HG03097 (cell line): ENCODE results near the gene HES1.

ENCODE experiments used
- ATAC-seq: cut with Tn5 transposase; IDR thresholded peaks from one replicate; pipeline ENCODE4 v1.9.1; 2021; ENCODE audit not compliant: unreplicated experiment, low FRiP score

Gene HES1

DNA sequence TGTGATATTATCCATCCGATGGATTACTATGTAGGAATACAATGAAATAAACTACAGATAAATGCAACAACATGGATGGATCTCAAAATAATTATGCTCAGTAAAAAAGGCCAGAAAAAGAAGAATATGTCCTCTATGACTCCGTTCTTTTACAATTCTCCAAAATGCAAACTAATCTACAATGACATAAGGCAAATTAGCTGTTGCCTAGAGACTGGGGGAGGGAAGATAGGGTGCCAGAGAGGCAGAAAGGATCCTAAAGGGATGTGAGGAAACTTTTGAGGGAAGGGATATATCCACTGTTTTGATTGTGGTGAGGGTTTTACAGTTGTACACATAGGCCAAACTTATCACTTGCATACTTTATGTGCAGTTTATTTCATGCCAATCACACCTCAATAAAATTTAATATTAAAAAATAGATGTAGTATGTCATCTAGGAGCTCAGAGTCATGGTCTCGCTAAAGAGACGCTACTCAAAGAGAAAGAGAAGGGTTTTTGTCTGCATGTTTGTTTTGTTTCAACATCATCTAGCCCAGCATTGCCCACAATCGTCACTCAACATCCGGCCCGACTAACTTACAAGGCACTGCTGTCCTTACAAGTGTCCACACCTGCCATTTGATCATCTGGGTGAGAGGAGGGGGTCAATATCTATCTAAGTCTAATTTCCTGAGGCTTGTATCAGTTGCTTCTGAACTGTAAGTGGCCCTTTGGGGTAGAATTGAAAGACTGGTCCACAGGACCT is 29.5 kb downstream of the HES1 start:
- ATAC-seq, result no peak

DNA sequence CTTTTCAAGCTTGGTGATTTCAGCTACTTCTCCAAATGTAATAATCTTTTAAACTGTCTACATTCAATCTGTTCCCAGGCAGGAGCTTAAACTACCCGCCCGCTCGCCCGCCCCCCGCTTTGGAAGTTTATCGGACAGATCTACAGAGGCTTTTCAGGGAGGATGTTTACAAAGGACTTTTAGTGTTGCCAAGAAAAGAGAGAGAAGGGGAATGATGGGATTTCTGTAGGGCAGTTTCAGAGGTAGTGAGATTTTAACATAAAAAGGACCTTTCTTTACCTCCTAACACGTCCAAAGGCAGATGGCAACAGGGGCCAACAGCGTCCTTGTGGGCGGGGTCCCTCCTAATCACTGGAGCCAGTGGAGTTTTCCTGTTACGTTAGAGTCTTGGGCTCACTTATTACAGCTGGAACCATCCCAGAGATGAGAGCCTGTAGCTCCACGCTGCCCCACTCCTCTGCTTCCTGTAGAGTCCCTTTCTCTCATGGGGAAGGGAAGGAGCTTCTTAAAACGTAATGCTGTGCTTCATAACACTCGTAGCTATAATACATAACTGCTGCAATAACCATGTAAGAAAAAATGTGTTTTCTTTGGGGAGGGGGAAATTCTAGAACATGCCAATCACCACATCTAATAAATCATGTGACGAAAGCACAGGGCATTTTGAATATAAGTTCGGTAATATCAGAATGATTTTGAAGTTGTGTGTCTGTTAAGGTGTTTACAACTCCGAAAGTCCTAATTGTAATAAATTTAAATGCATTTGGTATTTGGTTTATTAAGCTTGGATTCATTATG is 30.9 kb downstream of the HES1 start:
- no peak for ATAC-seq

DNA sequence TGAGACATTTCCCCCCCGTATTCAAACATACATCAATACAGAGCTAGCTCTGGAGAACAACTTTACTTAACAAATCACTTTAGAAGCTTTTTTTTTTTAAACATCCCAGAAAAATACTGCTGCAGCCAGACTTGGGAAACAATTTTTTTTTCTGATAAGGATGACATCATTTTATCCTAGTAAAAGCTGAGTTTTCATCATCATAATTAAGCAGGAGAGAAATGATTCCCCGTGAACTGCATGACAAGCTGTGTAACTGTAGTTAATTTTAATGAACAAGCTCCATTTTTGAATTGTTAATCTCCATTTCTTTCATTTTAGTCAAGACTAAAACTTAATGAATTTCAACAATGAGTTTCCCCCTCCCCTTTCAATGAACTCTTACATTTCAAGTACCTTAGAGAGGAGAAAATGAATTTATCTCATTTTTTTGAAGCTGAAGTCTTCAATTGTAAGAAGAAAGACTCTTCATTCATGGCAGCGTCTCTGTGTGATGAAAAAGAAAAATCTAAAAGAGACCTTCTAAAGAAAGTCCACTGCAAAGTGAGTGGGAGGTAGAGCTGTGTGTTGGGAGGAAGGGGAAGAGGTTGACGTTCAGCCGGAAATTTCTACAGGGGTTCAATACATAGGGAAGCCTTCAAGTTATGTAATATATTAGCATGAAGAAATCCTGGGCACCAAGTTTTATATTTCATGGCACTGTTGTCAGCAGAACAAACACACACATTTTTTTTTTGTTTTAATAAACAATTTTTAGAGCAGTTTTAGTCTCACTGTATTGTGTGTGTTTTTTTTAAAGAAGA is 31.7 kb downstream of the HES1 start:
- ATAC-seq, result no peak

DNA sequence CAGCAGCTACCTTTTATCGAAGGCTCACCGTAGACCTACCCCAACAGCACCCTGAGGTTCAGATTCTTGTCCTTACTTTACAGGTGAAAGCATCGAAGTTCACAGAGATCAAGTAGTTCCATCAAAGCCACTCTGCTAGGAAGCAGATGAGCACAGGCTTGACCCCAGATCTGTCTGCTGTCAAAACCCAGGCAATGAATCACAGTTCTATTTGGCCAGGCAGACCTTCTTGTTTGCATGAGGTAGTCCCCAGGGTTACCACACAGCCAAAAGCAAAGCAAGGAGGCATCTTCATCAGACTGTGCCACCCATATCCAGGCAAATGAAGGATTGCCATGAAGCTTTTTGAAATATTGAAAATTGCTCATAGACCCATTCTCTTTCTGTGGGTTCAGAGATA is 33.0 kb downstream of the HES1 start:
- ATAC-seq, result no peak

DNA sequence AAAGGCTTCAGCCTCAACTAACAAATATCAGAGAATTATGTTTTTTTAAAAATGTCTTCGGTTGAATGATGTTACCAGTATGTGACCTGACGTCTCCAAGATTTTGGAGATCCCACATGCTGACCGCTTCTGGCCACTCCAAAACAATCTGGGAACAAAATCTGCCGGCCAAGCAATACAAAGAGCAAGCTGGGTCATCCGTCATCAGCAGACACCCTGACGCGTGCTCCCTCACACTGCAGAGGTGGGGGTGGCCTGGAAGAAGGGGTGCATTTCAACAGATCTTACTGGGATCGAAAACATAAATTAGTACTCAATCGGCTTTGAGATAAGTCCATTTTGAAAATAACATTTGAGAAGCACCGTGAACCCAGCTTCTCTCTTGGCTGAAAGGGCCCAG is 33.6 kb downstream of the HES1 start:
- ATAC-seq, result no peak

DNA sequence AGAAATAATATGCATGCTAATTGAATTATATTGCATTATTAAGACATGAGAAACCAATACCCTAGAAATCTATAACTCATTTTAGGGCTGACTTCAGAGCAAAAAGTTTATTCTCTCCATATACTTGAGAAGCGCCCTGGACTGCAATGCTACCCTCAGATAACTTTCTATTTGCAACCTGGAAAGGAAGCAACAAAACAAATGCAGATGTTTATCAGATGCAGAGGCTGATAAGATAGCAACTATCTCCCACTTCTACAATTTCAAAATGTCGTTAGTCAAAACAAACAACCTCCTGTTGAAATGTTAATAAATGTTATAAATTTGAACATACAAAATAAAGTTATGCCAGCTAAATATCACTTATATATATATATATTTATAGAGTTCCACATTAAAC is 34.8 kb downstream of the HES1 start:
- no peak for ATAC-seq

DNA sequence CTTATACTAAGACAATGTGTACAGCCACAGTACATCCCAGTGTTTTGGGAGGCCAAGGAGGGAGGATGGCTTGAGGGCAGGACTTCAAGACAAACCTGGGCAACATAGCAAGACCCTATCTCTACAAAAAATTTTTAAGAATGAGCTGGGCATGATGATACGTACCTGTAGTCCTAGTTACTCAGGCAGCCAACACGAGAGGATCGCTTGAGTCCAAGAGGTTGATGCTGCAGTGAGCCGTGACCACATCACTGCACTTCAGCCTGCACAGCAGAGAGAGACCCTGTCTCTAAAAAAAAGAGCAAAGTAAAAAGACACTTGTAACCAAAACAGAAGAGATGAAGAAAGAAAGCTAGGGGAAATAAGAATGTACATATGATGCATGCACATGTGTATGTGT is 38.5 kb downstream of the HES1 start:
- ATAC-seq, result no peak

DNA sequence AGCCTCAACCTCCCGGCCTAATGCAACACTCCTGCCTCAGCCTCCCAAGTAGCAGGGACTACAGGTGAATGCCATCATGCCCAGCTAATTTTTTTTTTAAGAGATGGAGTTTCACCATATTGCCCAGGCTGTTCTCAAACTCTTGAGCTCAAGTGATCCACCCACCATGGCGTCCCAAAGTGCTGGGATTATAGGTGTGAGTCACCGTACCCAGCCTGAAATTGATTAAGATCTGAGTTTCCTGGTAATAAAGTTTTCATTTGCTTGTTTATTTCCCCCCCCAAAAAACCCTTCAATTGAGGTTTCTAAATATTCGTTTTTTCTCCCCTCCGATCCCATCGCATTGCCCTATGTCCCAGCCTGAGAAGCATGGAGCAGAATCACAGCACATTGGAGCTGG is 39.0 kb downstream of the HES1 start:
- no peak for ATAC-seq

DNA sequence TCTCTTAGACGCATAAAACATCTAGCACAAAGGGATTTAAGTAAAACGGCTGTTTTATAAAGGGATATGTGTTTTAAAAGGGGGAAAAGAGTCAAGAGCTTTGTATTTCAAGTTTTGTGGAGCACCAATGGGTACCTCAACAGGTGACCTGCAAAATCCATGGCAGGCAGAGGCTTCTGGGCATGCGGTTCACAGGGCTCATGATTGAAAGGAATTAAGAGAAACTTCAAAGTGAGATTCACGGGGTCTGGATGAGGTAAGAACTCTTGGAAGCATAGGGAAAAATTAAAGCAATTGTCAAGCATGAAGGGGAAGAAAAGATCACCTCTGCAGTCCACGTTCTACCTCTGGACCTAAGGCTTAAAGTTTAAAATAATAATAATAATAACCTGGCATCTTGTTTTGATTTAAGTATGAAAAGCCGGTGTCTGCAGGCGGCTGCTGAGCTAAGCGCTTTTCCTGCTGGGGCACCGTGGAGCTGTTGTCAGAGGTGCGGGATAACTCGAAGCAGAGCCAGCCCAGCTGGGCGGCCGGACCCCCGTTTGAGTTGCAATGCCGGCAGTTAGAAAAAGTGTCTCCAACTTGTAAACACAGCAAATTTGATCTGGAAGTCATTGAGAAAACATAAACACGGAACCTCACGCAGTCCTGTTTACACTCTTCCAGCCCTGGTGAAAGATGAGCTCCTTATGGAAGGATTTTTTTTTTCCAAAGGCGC is 40.5 kb downstream of the HES1 start:
- ATAC-seq, result no peak

DNA sequence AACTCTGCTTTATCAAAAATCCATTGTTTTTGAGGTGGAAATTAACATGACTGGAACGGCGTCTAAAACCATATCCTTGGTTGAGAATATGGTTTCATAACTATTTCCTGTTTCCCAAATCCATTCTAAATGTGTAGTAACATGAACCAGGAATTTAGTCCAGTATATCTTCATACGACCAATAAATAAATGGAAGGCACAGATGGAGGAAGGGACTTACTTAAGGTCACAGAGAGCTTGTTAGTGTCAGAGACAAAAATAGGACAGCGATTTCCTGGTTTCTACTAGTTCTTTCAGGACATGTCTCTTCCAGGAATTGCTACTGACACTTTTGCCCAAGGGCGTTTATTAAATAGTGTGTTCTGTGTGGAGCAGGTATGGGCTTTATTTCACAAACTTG is 41.2 kb downstream of the HES1 start:
- no peak for ATAC-seq

DNA sequence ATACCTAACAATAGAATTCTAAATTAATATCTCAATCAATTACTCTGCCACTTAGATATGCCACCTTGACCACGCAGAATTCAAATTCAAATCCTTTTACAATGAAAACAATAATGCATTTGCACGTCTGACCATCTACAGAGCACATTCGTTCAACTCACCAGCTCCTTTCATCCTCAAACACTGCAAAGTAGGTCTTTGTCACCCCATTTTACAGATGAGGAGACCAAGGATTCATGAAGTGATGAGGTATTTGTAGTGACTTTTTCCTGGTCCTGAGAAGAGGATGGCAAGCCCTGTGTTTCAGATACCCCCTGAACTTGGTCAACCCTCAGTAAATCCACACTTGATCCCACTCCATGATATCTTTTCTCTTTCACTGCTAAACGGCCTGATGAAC is 42.2 kb downstream of the HES1 start:
- no peak for ATAC-seq

DNA sequence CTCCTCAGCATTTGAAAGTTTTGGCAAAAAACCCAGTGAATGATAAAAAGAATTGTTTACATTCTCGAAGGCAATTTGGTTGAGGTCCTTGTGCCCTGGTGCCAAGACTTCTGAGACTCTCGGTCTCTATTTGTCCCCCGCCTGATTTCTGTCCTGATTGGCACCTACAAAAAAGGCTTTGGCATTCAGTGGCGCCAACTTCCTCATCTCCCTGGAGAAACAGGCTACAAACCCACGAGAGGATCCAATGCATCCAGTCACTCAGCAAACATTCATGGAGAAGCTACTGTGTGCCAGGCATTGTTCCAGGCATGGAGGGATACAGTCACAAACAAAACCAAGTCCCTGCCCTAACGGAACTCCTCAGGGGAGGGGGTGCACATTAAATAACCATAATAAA is 42.7 kb downstream of the HES1 start:
- no peak for ATAC-seq

DNA sequence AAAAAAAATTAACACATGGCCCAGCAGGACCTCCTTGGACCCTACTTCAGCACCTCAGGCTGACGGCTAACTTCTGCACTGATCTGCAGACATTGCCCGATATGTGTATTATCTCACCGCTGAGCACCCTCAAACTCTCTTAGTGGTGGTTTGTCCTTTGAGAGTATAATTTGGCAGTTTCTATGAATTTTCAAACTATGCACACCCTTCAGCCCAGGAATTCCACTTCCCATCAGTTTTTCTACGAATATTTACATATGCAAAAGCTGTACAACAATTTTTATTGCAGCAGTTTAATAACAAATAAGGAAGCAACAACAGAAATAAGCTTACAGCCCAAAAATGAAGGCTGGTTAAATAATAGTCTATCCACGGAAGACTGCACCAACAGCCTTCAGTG is 44.6 kb downstream of the HES1 start:
- ATAC-seq, result no peak

DNA sequence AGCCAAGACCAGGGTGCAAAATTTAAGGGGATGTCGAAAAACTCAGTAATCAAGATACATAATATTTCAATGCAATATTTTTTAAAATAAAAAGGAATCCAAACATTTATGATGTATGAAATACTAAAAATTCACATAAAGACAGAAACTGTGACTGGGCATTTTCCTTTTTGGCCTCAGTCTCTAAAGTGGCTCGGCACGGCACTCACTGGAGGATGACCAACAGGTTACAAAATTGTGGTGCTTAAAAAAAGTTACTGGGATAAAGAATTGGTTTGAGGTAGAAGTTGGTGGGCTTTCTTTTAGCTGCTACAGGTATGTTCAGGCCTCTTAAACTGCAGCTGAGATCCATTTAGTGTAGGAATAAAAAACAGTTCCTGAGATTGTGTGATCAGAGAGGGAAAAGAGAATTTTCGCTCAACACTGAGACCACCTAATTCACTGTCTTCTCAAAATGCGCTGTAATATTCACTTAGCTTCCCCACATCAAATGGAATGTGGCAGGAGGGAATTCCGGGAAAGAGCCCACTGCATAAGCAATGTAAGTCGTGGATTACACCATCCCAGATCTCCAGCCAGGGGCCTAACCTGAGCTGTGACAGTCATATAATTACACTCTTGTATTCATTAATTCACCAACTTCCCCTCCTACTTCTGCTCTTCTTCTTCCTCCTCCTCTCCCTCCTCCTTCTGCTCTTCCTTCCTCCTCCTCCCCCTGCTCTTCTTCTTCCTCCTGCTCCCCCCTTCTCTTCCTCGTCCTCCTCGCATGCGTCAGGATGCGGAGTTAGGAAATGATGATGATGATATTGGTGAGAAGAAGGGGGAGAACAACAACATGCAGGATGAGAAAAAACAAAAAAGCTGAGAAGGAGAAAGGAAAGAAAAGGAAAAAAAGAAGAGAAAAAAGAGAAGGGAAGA is 45.9 kb downstream of the HES1 start:
- no peak for ATAC-seq

DNA sequence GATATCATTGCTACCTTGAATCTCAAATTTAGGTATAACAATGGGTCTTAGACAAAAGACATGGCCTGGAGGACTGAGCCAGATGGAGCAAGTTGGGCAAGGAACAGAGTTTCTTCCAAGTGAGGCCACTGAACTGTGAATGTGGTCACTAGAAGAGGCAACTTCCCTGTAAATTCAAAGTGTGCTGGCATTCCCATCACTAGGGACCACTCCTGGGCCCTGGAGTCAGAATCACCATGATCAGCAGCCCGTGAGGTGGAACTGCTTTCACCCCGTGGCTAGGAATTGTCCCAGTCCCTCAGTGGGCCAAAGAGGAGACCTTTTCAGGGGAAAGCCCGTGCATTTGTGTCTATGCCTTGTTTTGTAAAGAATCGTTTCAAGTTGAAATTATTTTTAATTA is 47.3 kb downstream of the HES1 start:
- ATAC-seq, result no peak

DNA sequence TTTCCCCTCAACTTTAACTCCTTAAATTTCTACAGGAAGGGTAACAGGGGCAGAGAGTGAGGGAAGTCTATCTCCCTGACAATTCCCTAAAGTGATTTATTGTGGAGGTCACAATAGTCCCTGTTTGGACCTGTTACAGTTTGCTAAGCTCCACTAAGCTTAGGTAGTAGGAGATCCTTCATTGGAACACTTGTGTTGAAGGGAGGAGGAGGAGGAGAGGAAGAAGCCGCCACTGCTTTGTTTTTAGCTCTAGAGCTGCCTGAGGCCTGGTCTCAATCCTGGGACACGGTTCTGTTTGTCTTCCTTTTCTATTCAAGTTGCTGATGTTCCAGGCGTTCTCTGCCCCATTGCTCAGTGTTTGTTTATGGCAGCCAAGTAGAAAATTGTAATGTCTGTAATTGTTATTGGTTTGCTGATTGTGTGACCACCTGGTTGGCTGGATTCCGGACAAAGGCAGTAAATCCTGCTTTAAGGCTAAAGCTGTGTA is 48.4 kb downstream of the HES1 start:
- no peak for ATAC-seq

DNA sequence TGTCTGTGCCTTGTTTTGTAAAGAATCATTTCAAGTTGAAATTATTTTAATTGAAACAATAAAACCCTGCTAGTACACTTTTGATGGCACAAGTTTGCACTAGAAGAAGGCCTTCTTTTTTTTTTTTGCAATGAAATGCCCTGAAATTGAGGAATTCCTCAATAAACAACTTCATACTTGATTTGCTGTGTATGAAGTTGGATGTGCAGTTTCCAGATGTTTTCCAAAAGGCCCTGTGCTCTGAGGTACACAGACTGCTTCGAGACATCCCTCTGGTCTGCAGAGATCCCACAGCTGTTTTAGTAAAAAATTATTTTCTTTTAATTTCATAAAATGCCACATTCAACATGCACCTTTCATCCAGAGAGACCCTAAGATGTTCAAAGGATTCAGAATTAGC is 48.9 kb downstream of the HES1 start:
- no peak for ATAC-seq

DNA sequence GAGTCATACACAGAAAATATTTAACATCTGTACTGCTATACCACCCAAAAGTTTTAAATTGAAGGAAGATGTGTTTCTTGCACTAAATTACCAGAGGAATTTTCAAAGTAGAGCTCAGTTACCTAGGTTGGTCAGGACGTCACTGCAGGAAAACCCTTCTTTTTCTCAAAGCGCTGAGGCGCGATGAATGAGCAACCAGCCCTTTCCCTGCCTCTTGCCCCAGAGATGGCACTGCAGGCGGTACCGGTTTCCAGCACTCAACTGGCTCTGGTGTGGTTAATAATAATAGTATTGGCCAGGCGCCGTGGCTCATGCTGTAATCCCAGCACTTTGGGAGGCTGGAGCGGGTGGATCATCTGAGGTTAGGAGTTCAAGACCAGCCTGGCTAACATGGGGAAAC is 49.3 kb downstream of the HES1 start:
- ATAC-seq, result no peak

DNA sequence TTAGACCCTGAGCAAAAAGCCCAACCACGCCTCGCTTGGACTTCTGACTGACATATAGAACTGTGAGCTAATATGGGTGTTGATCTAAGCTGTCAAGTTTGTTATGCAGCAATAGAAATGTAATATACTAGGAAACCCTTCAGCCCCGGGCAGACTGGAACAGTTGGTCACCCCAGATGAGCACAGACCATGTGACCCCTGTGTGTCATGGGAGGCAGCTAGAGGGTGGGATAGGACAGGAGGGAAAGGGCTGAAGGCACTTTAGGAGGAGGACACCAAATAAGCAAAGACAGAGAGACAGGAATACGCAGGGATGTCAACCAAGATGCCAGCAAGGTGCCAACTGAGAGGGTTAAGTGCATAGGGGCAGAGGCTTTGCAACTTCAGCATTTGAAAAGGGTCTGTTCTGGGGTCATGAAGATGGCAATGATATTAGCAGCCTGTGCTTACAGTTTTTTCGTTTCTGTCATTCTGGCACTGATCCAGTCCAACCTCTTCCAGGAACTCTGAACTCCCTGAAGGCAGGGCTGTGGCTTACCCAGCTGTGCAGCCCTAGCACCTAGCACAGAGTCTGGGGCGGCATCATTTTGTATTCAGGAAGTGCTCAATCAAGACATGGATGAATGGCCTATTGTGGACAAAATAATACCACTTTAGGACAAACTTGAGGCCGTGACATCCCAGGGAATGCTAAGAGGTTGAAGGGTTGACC is 51.4 kb downstream of the HES1 start:
- no peak for ATAC-seq
